ENCODE data around the gene PBOV1.

The PBOV1 gene

GRCh38 chr6:138258197-138258596 is 39.9 kb upstream of the PBOV1 start (continued):
- no peak for TF ChIP-seq ZSCAN5A (tag by site-specific recombination; IDR thresholded peaks at IDR 0.05)
- no peak for TF ChIP-seq ZNF221 (tag by site-specific recombination; IDR thresholded peaks at IDR 0.05; ENCODE audit: borderline replicate concordance)
- no peak for TF ChIP-seq ZNF692 (tag by site-specific recombination; IDR thresholded peaks at IDR 0.05)
- TF ChIP-seq ZNF133 (tag by site-specific recombination; IDR thresholded peaks at IDR 0.05): no peak
- TF ChIP-seq SP7 (tag by site-specific recombination; IDR thresholded peaks at IDR 0.05): no peak
- no peak for TF ChIP-seq ZBTB26 (tag by site-specific recombination; optimal IDR thresholded peaks at IDR 0.05)
- no peak for TF ChIP-seq ZNF394 (tag by site-specific recombination; IDR thresholded peaks at IDR 0.05; ENCODE audit: borderline replicate concordance)

- CTCF ChIA-PET: interaction anchor here (0.6 kb wide), 1 partner anchor 508 kb away, joined by 4 read pairs; no protein-coding TSS in a partner anchor
- Histone ChIP-seq H3K4me3 (ENCODE audit: low read depth, low read length) (no peak overlapping the region), H3K36me3 (ENCODE audit: control insufficient read depth in 2 of 2, insufficient read depth in 1 of 2, low read length in 2 of 2) (peaks cover 5 to 30% of the 10 kb centered on the region in 2 experiments; a peak in 2 of 3 replicates), H3K4me1 (ENCODE audit: control insufficient read depth, insufficient read depth, low read length) (no peaks in the 10 kb centered on the region), H3K9me3 (ENCODE audit: control insufficient read depth, insufficient read depth, low read depth, low read length) (no peaks in the 10 kb centered on the region), H3K27ac (ENCODE audit: extremely low read depth, low read depth, low read length) (no peak overlapping the region)
- TF ChIP-seq KLF10 (tag by site-specific recombination; IDR thresholded peaks at IDR 0.05) (no peak), ZNF214 (tag by site-specific recombination; IDR thresholded peaks at IDR 0.05; ENCODE audit: borderline replicate concordance) (no peak), ZNF202 (tag by site-specific recombination; IDR thresholded peaks at IDR 0.05; ENCODE audit: borderline replicate concordance) (no peak)
- POLR2A ChIA-PET: no interaction called here
Observed at GRCh38 chr6:138257638-138258040, 39.3 kb upstream of the PBOV1 start.

- Histone ChIP-seq H3K9me3 (ENCODE audit: control insufficient read depth, insufficient read depth, low read depth, low read length) (no peaks in the 10 kb centered on the region), H3K4me3 (ENCODE audit: low read depth, low read length) (no peak overlapping the region), H3K27ac (ENCODE audit: extremely low read depth, low read depth, low read length) (no peak overlapping the region), H3K36me3 (ENCODE audit: control insufficient read depth in 2 of 2, insufficient read depth in 1 of 2, low read length in 2 of 2) (peaks cover 5 to 26% of the 10 kb centered on the region in 2 experiments; a peak in 2 of 3 replicates), H3K4me1 (ENCODE audit: control insufficient read depth, insufficient read depth, low read length) (no peaks in the 10 kb centered on the region)
- POLR2A ChIA-PET: no interaction called here
- CTCF ChIA-PET: interaction anchor here (1.2 kb wide), 1 partner anchor 15 kb away, joined by 4 read pairs; no protein-coding TSS in a partner anchor
- TF ChIP-seq BCL11B (tag by site-specific recombination; IDR thresholded peaks at IDR 0.05; ENCODE audit: low read depth) (no peak), PRDM10 (tag by site-specific recombination; IDR thresholded peaks at IDR 0.05) (no peak), ZNF2 (tag by site-specific recombination; IDR thresholded peaks at IDR 0.05) (no peak), ZNF837 (tag by site-specific recombination; IDR thresholded peaks at IDR 0.05) (no peak), ZBTB11 (tag by site-specific recombination; conservative IDR thresholded peaks at IDR 0.05; ENCODE audit: low read depth) (no peak), AEBP2 (tag by site-specific recombination; IDR thresholded peaks at IDR 0.05; ENCODE audit: borderline replicate concordance) (no peak), ZNF23 (tag by site-specific recombination; IDR thresholded peaks at IDR 0.05; ENCODE audit: borderline replicate concordance) (no peak), PRDM1 (tag by site-specific recombination; IDR thresholded peaks at IDR 0.05) (no peak), GLIS2 (tag by site-specific recombination; IDR thresholded peaks at IDR 0.05) (no peak)
Observed at GRCh38 chr6:138255443-138255842, 37.2 kb upstream of the PBOV1 start.
